SK-N-SH treated with all-trans-retinoic acid at 6 μM for 48 hours (cell line): ENCODE measurements around the gene PPP1R3E.
A peak's percentile ranks its signal among the peaks of the same experiment; 100 is the strongest.

Experiments
- ATAC-seq: fragments of 200-7000 bp; cut with Tn5 transposase; 3 replicates; pipeline ENCODE4 v1.9.1; 2020; ENCODE audit warnings: mild to moderate bottlenecking, moderate library complexity
- BACH2 ChIP-seq: fragments of 250-450 bp; sonication (Bioruptor Pico); IDR thresholded peaks from 2 replicates; pipeline ENCODE4 v1.9.0; 2021; ENCODE audit warnings: mild to moderate bottlenecking, borderline replicate concordance
- CSDC2 ChIP-seq: fragments of 250-450 bp; sonication (Bioruptor Pico); IDR thresholded peaks from 2 replicates; pipeline ENCODE4 v1.5.0; 2020; ENCODE audit warnings: mild to moderate bottlenecking, moderate library complexity
- ESRRG ChIP-seq: fragments of 250-450 bp; sonication (Bioruptor Pico); IDR thresholded peaks from 2 replicates; pipeline ENCODE4 v1.6.1; 2021; ENCODE audit warnings: mild to moderate bottlenecking
- GLIS3 ChIP-seq: fragments of 250-450 bp; sonication (Bioruptor Pico); IDR thresholded peaks from 2 replicates; pipeline ENCODE4 v1.5.0; 2020; ENCODE audit warnings: mild to moderate bottlenecking, moderate library complexity
- OSR1 ChIP-seq: fragments of 250-450 bp; sonication (Bioruptor Pico); IDR thresholded peaks from 2 replicates; pipeline ENCODE4 v1.8.0; 2022; ENCODE audit warnings: moderate library complexity, mild to moderate bottlenecking, inconsistent platforms
- PATZ1 ChIP-seq: fragments of 250-450 bp; sonication (Bioruptor Pico); IDR thresholded peaks from 2 replicates; pipeline ENCODE4 v1.8.0; 2020; ENCODE audit warnings: mild to moderate bottlenecking, moderate library complexity, borderline replicate concordance
- PPARA ChIP-seq: fragments of 250-450 bp; sonication (Bioruptor Pico); IDR thresholded peaks from 2 replicates; pipeline ENCODE4 v1.5.0; 2020; ENCODE audit warnings: mild to moderate bottlenecking, borderline replicate concordance
- SNAI2 ChIP-seq: fragments of 250-450 bp; sonication (Bioruptor Pico); IDR thresholded peaks from 2 replicates; pipeline ENCODE4 v1.5.0; 2020; ENCODE audit warnings: mild to moderate bottlenecking, moderate library complexity
- TCF4 ChIP-seq: fragments of 250-450 bp; sonication (Bioruptor Pico); IDR thresholded peaks from 2 replicates; pipeline ENCODE4 v1.8.0; 2021; ENCODE audit warnings: mild to moderate bottlenecking, moderate library complexity, borderline replicate concordance
- TOX ChIP-seq: fragments of 250-450 bp; sonication (Bioruptor Pico); IDR thresholded peaks from 2 replicates; pipeline ENCODE4 v1.8.0; 2021; ENCODE audit warnings: mild to moderate bottlenecking, moderate library complexity, borderline replicate concordance
- ZC3H10 ChIP-seq: fragments of 250-450 bp; sonication (Bioruptor Pico); IDR thresholded peaks from 2 replicates; pipeline ENCODE4 v1.5.1; 2021; ENCODE audit warnings: mild to moderate bottlenecking, moderate library complexity
- ZFP3 ChIP-seq: fragments of 250-450 bp; sonication (Bioruptor Pico); IDR thresholded peaks from 2 replicates; pipeline ENCODE4 v1.5.0; 2020; ENCODE audit warnings: mild to moderate bottlenecking, moderate library complexity
- ZFP30 ChIP-seq: fragments of 450-650 bp; formaldehyde crosslinking; IDR thresholded peaks from 2 replicates; pipeline ENCODE4 v1.5.0; 2022; ENCODE audit warnings: mild to moderate bottlenecking, moderate library complexity
- ZNF565 ChIP-seq: fragments of 450-650 bp; formaldehyde crosslinking; conservative IDR thresholded peaks from 2 replicates; pipeline ENCODE4 v1.5.0; 2020; ENCODE audit warnings: low read depth, mild to moderate bottlenecking, moderate library complexity
- ZNF70 ChIP-seq: fragments of 450-650 bp; formaldehyde crosslinking; IDR thresholded peaks from 2 replicates; pipeline ENCODE4 v1.5.0; 2020; ENCODE audit warnings: mild to moderate bottlenecking, moderate library complexity
- ZNF8 ChIP-seq: fragments of 450-650 bp; formaldehyde crosslinking; IDR thresholded peaks from 2 replicates; pipeline ENCODE4 v1.5.0; 2020; ENCODE audit warnings: mild to moderate bottlenecking, moderate library complexity
- TF ChIP-seq, protein P1 (sequence below): fragments of 250-450 bp; sonication (Bioruptor Pico); IDR thresholded peaks from 2 replicates; pipeline ENCODE4 v1.5.1; 2020; ENCODE audit warnings: low read depth, mild to moderate bottlenecking, moderate library complexity
- TF ChIP-seq, protein P2 (sequence below): fragments of 250-450 bp; sonication (Bioruptor Pico); IDR thresholded peaks from 2 replicates; pipeline ENCODE4 v1.5.1; 2021; ENCODE audit warnings: mild to moderate bottlenecking, moderate library complexity
- TF ChIP-seq, protein P3 (sequence below): fragments of 250-450 bp; sonication (Bioruptor Pico); IDR thresholded peaks from 2 replicates; pipeline ENCODE4 v1.8.0; 2021; ENCODE audit warnings: low read depth, mild to moderate bottlenecking, moderate library complexity, borderline replicate concordance
- TF ChIP-seq, protein P4 (sequence below): fragments of 250-450 bp; sonication (Bioruptor Pico); IDR thresholded peaks from 2 replicates; pipeline ENCODE4 v1.5.0; 2020; ENCODE audit warnings: mild to moderate bottlenecking, moderate library complexity

PPP1R3E gene

DNA sequence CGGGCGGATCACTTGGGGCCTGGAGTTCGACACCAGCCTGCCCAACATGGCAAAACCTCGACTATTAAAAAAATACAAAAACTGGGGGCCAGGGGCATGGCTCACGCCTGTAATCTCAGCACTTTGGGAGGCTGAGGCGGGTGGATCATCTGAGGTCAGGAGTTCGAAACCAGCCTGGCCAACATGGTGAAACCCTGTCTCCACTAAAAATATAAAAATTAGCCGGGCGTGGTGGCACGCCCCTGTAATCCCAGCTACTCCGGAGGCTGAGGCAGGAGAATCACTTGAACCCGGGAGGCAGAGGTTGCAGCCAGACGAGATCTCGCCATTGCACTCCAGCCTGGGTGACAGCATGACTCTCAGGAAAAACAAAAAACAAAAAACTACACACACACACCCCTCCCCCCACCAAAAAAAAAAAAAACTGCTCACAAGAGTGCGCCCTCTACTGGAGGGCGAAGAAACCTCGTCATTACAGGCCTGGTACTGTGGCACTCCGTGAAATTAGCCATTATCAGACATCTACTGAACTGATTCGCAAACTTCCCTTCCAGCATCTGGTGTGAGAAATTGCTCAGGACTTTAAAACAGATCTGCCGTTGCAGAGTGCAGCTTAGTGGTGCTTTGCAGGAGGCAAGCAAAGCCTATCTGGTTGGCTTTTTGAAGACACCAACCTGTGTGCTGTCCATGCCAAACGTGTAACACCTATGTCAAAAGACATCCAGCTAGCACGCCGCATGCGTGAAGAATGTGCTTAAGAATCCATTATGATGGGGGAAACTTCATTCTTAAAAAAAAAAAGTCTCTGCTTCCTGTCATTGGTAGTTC lies 7.7 kb downstream of the PPP1R3E start:
- peak; percentile 86 for ATAC-seq
- TF ChIP-seq ZNF70 (CRISPR knock-in tag) (no peak), ZC3H10 (CRISPR knock-in tag) (no peak), SNAI2 (CRISPR knock-in tag) (no peak), ZFP30 (CRISPR knock-in tag) (no peak), ESRRG (CRISPR knock-in tag) (no peak), ZNF565 (no peak), ZNF8 (CRISPR knock-in tag) (no peak), PPARA (CRISPR knock-in tag) (no peak), GLIS3 (CRISPR knock-in tag) (no peak), TCF4 (CRISPR knock-in tag) (no peak)
- TF ChIP-seq, protein P1, sequence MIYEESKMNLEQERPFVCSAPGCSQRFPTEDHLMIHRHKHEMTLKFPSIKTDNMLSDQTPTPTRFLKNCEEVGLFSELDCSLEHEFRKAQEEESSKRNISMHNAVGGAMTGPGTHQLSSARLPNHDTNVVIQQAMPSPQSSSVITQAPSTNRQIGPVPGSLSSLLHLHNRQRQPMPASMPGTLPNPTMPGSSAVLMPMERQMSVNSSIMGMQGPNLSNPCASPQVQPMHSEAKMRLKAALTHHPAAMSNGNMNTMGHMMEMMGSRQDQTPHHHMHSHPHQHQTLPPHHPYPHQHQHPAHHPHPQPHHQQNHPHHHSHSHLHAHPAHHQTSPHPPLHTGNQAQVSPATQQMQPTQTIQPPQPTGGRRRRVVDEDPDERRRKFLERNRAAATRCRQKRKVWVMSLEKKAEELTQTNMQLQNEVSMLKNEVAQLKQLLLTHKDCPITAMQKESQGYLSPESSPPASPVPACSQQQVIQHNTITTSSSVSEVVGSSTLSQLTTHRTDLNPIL = no peak

DNA sequence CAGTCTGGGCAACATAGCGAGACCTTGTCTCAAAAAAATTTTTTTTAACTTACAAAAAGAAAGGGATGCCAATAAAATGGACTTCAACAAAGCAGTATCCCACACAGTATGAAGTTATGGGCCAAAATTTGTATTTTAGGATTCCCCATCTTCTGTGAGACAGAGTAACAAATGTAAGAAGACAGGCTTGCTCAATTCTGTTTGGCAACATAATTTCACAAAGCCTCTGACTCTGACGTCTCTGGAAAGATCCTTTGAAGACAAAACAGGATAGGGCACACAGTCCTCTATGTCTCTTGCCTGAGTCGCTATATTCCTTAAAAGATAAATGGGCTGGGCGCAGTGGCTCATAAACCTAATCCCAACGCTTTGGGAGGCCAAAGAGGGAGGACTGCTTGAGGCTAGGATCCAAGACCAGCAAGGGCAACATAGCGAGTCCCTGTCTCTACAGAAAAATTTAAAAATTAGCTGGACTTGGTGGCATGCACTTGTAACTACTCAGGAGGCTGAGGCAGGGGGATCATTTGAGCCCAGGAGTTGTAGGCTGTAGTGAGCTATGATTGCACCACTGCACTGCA lies 15.7 kb downstream of the PPP1R3E start:
- ATAC-seq = no peak

DNA sequence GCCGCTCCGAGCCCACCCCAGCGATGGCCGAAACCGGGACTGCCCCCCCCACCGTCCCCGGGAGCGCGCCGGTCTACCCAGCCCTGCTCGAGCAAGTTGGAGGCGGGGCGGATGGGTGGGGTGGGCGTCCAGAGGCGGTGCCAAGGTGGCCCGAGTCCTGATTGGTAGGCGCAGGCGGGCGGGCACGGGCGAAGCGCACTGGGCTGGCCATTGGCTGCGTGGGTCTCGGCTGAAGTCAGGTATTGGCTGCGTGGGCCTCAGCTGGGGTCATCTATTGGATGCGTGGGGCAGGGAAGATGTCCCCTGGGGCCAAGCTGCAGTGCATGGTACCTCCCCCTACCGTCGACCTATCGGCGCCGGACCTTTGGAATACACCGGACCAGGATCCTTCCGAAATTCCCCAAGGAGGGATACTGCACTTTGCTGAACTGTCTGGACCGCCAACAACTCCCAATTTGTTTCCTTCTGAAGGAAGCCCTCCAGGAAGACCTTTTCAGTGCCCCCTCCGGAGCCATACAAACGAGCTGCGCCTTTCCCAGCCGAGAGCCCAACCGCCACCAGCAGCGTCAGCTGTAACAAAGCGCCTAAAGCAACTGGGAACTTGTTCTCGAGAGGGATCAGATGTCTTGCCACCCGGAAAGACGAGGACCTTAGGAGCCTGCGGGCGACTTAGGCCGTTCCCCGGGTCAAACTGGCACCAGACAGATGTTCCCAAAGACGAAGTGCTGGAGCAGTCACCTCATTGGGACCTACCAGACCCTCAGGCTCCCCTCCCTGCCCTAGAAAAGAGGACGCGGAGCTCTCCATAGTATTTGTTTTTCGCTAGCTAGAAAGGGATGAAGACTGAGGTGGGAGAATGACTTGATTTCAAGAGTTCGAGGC lies 16.4 kb downstream of the PPP1R3E start, which contains the start of gene HOMEZ:
TSS of gene HOMEZ (minus strand) at position 113 of the 882 bp plus-strand sequence. CDS start 180 bp downstream, outside the sequence.
- peak; percentile 99 for ATAC-seq
- TF ChIP-seq ESRRG (CRISPR knock-in tag) (no peak), OSR1 (CRISPR knock-in tag) (no peak), ZFP30 (CRISPR knock-in tag) (no peak), ZFP3 (no peak)
- TF ChIP-seq, protein P2, sequence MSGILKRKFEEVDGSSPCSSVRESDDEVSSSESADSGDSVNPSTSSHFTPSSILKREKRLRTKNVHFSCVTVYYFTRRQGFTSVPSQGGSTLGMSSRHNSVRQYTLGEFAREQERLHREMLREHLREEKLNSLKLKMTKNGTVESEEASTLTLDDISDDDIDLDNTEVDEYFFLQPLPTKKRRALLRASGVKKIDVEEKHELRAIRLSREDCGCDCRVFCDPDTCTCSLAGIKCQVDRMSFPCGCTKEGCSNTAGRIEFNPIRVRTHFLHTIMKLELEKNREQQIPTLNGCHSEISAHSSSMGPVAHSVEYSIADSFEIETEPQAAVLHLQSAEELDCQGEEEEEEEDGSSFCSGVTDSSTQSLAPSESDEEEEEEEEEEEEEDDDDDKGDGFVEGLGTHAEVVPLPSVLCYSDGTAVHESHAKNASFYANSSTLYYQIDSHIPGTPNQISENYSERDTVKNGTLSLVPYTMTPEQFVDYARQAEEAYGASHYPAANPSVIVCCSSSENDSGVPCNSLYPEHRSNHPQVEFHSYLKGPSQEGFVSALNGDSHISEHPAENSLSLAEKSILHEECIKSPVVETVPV (CRISPR knock-in tag) = no peak

More for the DNA sequence above, 15.7 kb downstream of the PPP1R3E start:
- TF ChIP-seq PATZ1 (CRISPR knock-in tag) = no peak
- no peak for TF ChIP-seq ESRRG (CRISPR knock-in tag)
- no peak for TF ChIP-seq CSDC2 (CRISPR knock-in tag)
- TF ChIP-seq, protein P3, sequence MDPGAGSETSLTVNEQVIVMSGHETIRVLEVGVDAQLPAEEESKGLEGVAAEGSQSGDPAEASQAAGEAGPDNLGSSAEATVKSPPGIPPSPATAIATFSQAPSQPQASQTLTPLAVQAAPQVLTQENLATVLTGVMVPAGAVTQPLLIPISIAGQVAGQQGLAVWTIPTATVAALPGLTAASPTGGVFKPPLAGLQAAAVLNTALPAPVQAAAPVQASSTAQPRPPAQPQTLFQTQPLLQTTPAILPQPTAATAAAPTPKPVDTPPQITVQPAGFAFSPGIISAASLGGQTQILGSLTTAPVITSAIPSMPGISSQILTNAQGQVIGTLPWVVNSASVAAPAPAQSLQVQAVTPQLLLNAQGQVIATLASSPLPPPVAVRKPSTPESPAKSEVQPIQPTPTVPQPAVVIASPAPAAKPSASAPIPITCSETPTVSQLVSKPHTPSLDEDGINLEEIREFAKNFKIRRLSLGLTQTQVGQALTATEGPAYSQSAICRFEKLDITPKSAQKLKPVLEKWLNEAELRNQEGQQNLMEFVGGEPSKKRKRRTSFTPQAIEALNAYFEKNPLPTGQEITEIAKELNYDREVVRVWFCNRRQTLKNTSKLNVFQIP = no peak
- no peak for TF ChIP-seq BACH2 (CRISPR knock-in tag)
- no peak for TF ChIP-seq SNAI2 (CRISPR knock-in tag)

DNA sequence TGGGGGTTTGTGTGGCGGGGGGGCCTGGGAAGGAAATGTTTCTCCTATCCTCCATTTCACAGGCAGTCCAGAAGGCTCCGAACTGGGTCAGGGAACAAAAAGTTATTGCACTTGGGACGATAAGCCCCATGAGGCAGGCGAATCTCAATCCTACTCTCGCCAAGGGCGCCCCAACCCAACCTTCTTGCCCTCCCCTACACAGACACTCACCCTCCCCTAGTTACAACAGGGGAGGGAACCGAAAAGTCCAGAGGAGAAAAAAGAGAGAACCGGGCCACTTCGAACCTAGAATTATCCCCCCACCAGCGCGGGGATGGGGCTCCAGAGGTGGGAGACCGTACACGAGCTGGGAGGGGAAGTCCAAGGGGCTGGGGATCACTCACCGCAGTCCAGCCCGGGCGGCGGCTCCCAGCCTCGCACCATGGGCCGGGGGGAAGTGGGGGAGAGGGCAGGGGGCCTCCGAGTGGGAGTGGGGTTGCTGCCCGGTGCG lies 17.1 kb downstream of the PPP1R3E start:
- peak; percentile 54 for ATAC-seq
- TF ChIP-seq GLIS3 (CRISPR knock-in tag) (no peak), TOX (CRISPR knock-in tag) (no peak), SNAI2 (CRISPR knock-in tag) (no peak), ZNF8 (CRISPR knock-in tag) (no peak), ZC3H10 (CRISPR knock-in tag) (no peak)
- TF ChIP-seq, protein P4, sequence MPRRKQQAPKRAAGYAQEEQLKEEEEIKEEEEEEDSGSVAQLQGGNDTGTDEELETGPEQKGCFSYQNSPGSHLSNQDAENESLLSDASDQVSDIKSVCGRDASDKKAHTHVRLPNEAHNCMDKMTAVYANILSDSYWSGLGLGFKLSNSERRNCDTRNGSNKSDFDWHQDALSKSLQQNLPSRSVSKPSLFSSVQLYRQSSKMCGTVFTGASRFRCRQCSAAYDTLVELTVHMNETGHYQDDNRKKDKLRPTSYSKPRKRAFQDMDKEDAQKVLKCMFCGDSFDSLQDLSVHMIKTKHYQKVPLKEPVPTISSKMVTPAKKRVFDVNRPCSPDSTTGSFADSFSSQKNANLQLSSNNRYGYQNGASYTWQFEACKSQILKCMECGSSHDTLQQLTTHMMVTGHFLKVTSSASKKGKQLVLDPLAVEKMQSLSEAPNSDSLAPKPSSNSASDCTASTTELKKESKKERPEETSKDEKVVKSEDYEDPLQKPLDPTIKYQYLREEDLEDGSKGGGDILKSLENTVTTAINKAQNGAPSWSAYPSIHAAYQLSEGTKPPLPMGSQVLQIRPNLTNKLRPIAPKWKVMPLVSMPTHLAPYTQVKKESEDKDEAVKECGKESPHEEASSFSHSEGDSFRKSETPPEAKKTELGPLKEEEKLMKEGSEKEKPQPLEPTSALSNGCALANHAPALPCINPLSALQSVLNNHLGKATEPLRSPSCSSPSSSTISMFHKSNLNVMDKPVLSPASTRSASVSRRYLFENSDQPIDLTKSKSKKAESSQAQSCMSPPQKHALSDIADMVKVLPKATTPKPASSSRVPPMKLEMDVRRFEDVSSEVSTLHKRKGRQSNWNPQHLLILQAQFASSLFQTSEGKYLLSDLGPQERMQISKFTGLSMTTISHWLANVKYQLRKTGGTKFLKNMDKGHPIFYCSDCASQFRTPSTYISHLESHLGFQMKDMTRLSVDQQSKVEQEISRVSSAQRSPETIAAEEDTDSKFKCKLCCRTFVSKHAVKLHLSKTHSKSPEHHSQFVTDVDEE (CRISPR knock-in tag) = no peak
- TF ChIP-seq, protein P1 = no peak
- TF ChIP-seq, protein P2 (CRISPR knock-in tag) = no peak
